HepG2 (cell line): Measurements from ENCODE around the gene PCA3. TPM values are rescaled to one million over a fixed set of nuclear protein-coding genes. Genes with fewer than 3 reads are reported as not detected.

Experiments
- ATAC-seq: fragments of 200-7000 bp; cut with Tn5 transposase; 3 replicates; pipeline ENCODE4 v1.9.1; 2020; ENCODE audit warnings: mild to moderate bottlenecking, moderate library complexity
- BruUV-seq: library from RNA; stranded (reverse); fragments of 400-500 nt; replicated peaks from 2 replicates; lab custom pipeline; 2021; lab: Mats Ljungman, UMichigan
- CTCF ChIA-PET: fragments of 300-600 bp; formaldehyde crosslinking; extraction: SDS; loops from one replicate; lab custom pipeline; 2021; ENCODE audit warnings: low total read pairs, inconsistent platforms, low intra/inter-chr PET ratio; lab: Yijun Ruan, JAX
- POLR2A ChIA-PET: fragments of 350-600 bp; sonication (Branson Sonifier 250); formaldehyde crosslinking; loops from one replicate; lab custom pipeline; 2020; ENCODE audit warnings: antibody characterized with exemption, inconsistent platforms; lab: Yijun Ruan, JAX
- DNase-seq: peaks from one replicate; pipeline ENCODE4 v3.0.0-alpha.2; 2015; ENCODE audit warnings: low spot score
- FAIRE-seq: peaks from 3 replicates; lab custom pipeline; 2011; peaks lifted over from hg19 to GRCh38; lab: Jason Lieb, UNC
- H2AFZ ChIP-seq: one replicate; pipeline ENCODE4 v1.6.1; 2011; ENCODE audit warnings: low read length, inconsistent platforms
- H3K27ac ChIP-seq: fragments of 300-600 bp; 3 replicates; pipeline ENCODE4 v1.8.0; 2011; ENCODE audit warnings: mixed run types, mild to moderate bottlenecking, mixed read lengths, low read length, inconsistent platforms; ENCODE audit not compliant: insufficient read depth; ENCODE audit errors: extremely low read length
- H3K27me3 ChIP-seq, 2 experiments: fragments of 200-600 bp in 1 of 2; 2 replicates in 1 of 2; 3 replicates in 1 of 2; pipeline versions ENCODE4 v1.6.0 to v1.8.0; 2011; ENCODE audit warnings: low read length in 2 of 2, mild to moderate bottlenecking in 2 of 2, moderate library complexity in 2 of 2, inconsistent platforms in 1 of 2; ENCODE audit not compliant: insufficient read depth in 2 of 2, control insufficient read depth in 1 of 2
- H3K36me3 ChIP-seq, 2 experiments: fragments of 200-600 bp in 1 of 2; replicated peaks in 1 of 2; 2 replicates in 1 of 2; 3 replicates in 1 of 2; pipeline versions ENCODE4 v1.5.1 to v1.8.0; 2011; ENCODE audit warnings: low read length in 2 of 2, inconsistent platforms in 1 of 2; ENCODE audit not compliant: insufficient read depth in 2 of 2, control insufficient read depth in 1 of 2
- H3K4me1 ChIP-seq: 2 replicates; pipeline ENCODE4 v1.5.1; 2012; ENCODE audit warnings: low read length, inconsistent platforms; ENCODE audit not compliant: insufficient read depth
- H3K4me2 ChIP-seq: 2 replicates; pipeline ENCODE4 v1.6.0; 2011; ENCODE audit warnings: low read depth, low read length, inconsistent platforms
- H3K4me3 ChIP-seq, 3 experiments: fragments of 200-600 bp in 1 of 3; sonication (generic), shearing (Covaris generic) in 1 of 3; replicated peaks in 1 of 3; 2 replicates each; pipeline ENCODE4 v1.5.1; 2011 to 2016; ENCODE audit warnings: low read length in 3 of 3, inconsistent platforms in 2 of 3, low read depth in 2 of 3, mild to moderate bottlenecking in 2 of 3, control low read depth in 1 of 3, mixed read lengths in 1 of 3; ENCODE audit not compliant: insufficient read depth in 1 of 3
- H3K79me2 ChIP-seq: one replicate; pipeline ENCODE4 v1.6.1; 2011; ENCODE audit warnings: low read length, inconsistent platforms; ENCODE audit not compliant: insufficient read depth
- H3K9ac ChIP-seq: 2 replicates; pipeline ENCODE4 v1.6.0; 2011; ENCODE audit warnings: mild to moderate bottlenecking, low read depth, low read length, inconsistent platforms; ENCODE audit not compliant: insufficient read depth
- H3K9me3 ChIP-seq: 2 replicates; pipeline ENCODE4 v1.5.1; 2012; ENCODE audit warnings: mild to moderate bottlenecking, low read length
- H4K20me1 ChIP-seq: 2 replicates; pipeline ENCODE4 v1.6.0; 2011; ENCODE audit warnings: inconsistent platforms, mild to moderate bottlenecking, low read length, moderate library complexity; ENCODE audit not compliant: insufficient read depth
- BHLHE40 ChIP-seq: IDR thresholded peaks from 2 replicates; pipeline ENCODE4 v1.6.1; 2011; ENCODE audit warnings: low read length, improper control_type of control experiment
- BRCA1 ChIP-seq: sonication (generic); formaldehyde crosslinking; IDR thresholded peaks from 2 replicates; pipeline ENCODE4 v1.4.0; 2020; ENCODE audit warnings: missing genetic modification reagents
- CSRNP2 ChIP-seq: sonication (generic); formaldehyde crosslinking; conservative IDR thresholded peaks from 2 replicates; pipeline ENCODE4 v1.8.0; 2022; ENCODE audit warnings: low read depth, missing genetic modification reagents
- EED ChIP-seq: sonication (generic); formaldehyde crosslinking; IDR thresholded peaks from 2 replicates; pipeline ENCODE4 v1.5.0; 2020; ENCODE audit warnings: mild to moderate bottlenecking, missing genetic modification reagents
- JUND ChIP-seq: sonication (generic); formaldehyde crosslinking; IDR thresholded peaks from 2 replicates; pipeline ENCODE4 v1.8.0; 2022; ENCODE audit warnings: mild to moderate bottlenecking, missing genetic modification reagents
- MBNL3 ChIP-seq: fragments of 250-450 bp; sonication (Bioruptor Pico); conservative IDR thresholded peaks from 2 replicates; pipeline ENCODE4 v1.8.0; 2022; ENCODE audit warnings: mild to moderate bottlenecking, inconsistent platforms
- MED1 ChIP-seq: sonication (generic); formaldehyde crosslinking; IDR thresholded peaks from 2 replicates; pipeline ENCODE4 v1.4.0; 2020; ENCODE audit warnings: missing genetic modification reagents
- PHF8 ChIP-seq: sonication (generic); formaldehyde crosslinking; IDR thresholded peaks from 2 replicates; pipeline ENCODE4 v1.5.0; 2020; ENCODE audit warnings: missing genetic modification reagents
- REL ChIP-seq: sonication (generic); formaldehyde crosslinking; conservative IDR thresholded peaks from 2 replicates; pipeline ENCODE4 v1.8.0; 2022; ENCODE audit warnings: mild to moderate bottlenecking, missing genetic modification reagents, moderate library complexity
- SP140L ChIP-seq: sonication (generic); formaldehyde crosslinking; IDR thresholded peaks from 2 replicates; pipeline ENCODE4 v1.4.0; 2020; ENCODE audit warnings: missing genetic modification reagents, borderline replicate concordance
- TBX2 ChIP-seq: sonication (generic); formaldehyde crosslinking; IDR thresholded peaks from 2 replicates; pipeline ENCODE4 v1.5.0; 2020; ENCODE audit warnings: missing genetic modification reagents, mild to moderate bottlenecking, borderline replicate concordance
- TGIF2 ChIP-seq: IDR thresholded peaks from 2 replicates; pipeline ENCODE4 v1.6.1; 2016; ENCODE audit warnings: control low read depth, missing compliant biosample characterization
- ZNF207 ChIP-seq: fragments of 450-650 bp; IDR thresholded peaks from 2 replicates; pipeline ENCODE4 v1.6.1; 2016; ENCODE audit warnings: antibody characterized with exemption, borderline replicate concordance
- ZNF251 ChIP-seq: sonication (generic); formaldehyde crosslinking; IDR thresholded peaks from 2 replicates; pipeline ENCODE4 v1.9.0; 2021; ENCODE audit warnings: mild to moderate bottlenecking, missing genetic modification reagents
- ZNF607 ChIP-seq: sonication (generic); formaldehyde crosslinking; IDR thresholded peaks from 2 replicates; pipeline ENCODE4 v1.5.1; 2020; ENCODE audit warnings: missing genetic modification reagents, mild to moderate bottlenecking, borderline replicate concordance
- ZNF639 ChIP-seq: conservative IDR thresholded peaks from 2 replicates; pipeline ENCODE4 v1.6.1; 2018; ENCODE audit warnings: missing genetic modification reagents
- ZNF766 ChIP-seq: sonication (generic); formaldehyde crosslinking; IDR thresholded peaks from 2 replicates; pipeline ENCODE4 v1.5.0; 2020; ENCODE audit warnings: missing genetic modification reagents, borderline replicate concordance
- ZNF776 ChIP-seq: sonication (generic); formaldehyde crosslinking; IDR thresholded peaks from 2 replicates; pipeline ENCODE4 v1.4.0; 2020; ENCODE audit warnings: mild to moderate bottlenecking, missing genetic modification reagents
- WGBS: methylation state at CpG from one replicate; pipeline ENCODE4 v1.1.6; 2017; ENCODE audit warnings: low lambda C conversion rate; 5-methylcytosine and 5-hydroxymethylcytosine counted together
- in situ Hi-C: cut with HindIII; loops from 2 replicates; pipeline ENCODE4 v1.10.0; 2017; ENCODE audit warnings: low pct_unique_long_range_greater_than_20kb; ENCODE audit not compliant: extremely low pct_ligation_motif_present
- intact Hi-C: fragments of 100-400 bp; cut with micrococcal nuclease; formaldehyde crosslinking; loops from one replicate; pipeline ENCODE4 v1.10.0; 2022; ENCODE audit not compliant: unreplicated experiment
- polyA plus RNA-seq, 8 experiments: library from polyadenylated mRNA; depleted of rRNA in 3 of 8; stranded (reverse) in 7 of 8; unstranded in 1 of 8; fragments of >200 nt; fragmentation: Illumina TruSeq in 4 of 8; extraction: Trizol in 4 of 8; gene quantifications; 2 replicates each; pipeline versions ENCODE4 v1.2.1 to v1.2.3, GENCODE V29; 2011 to 2016; ENCODE audit warnings: low read depth in 4 of 8, missing spikeins in 1 of 8, mixed read lengths in 1 of 8; ENCODE audit not compliant: insufficient read depth in 1 of 8
- total RNA-seq, 5 experiments: library from RNA; depleted of rRNA; stranded (reverse); fragments of >200 nt; fragmentation: Illumina TruSeq; extraction: Trizol; gene quantifications; 2 replicates each; pipeline ENCODE4 v1.2.3, GENCODE V29; 2016; ENCODE audit warnings: low read depth in 1 of 5

PCA3 gene
- total and polyA plus RNA-seq, 2 of the 13 experiments (the other 11 are each of a cell fraction or from before 2014, with no cell fraction given): not detected

GRCh38 chr9:76799473-76799872 lies 35.2 kb downstream of the PCA3 start:
- in situ Hi-C loops: no loop called here

More at GRCh38 chr9:76799473-76799872, 35.2 kb downstream of the PCA3 start:
- no peaks in the 10 kb centered on the region for H3K4me1 ChIP-seq
- POLR2A ChIA-PET: no interaction called here
- no peak overlapping the region for H2AFZ ChIP-seq
- TF ChIP-seq ZNF207 (no peak), SP140L (no peak), EED (CRISPR knock-in tag) (no peak), BRCA1 (CRISPR knock-in tag) (no peak), ZNF251 (CRISPR knock-in tag) (no peak), ZNF639 (CRISPR knock-in tag) (no peak), TBX2 (CRISPR knock-in tag) (no peak), ZNF607 (CRISPR knock-in tag) (no peak), CSRNP2 (CRISPR knock-in tag) (no peak), TGIF2 (CRISPR knock-in tag) (no peak), ZNF776 (CRISPR knock-in tag) (no peak), REL (CRISPR knock-in tag) (no peak), JUND (CRISPR knock-in tag) (no peak), ZNF766 (no peak), MED1 (CRISPR knock-in tag) (no peak), BHLHE40 (no peak), MBNL3 (CRISPR knock-in tag) (no peak), PHF8 (CRISPR knock-in tag) (no peak)
- H3K4me3 ChIP-seq: no peak overlapping the region
- no TSS peak for BruUV-seq
- no peaks in the 10 kb centered on the region for H4K20me1 ChIP-seq
- H3K9me3 ChIP-seq: no peaks in the 10 kb centered on the region
- ATAC-seq (no peak), DNase-seq (no peak), FAIRE-seq (no peak)
- CTCF ChIA-PET: no interaction called here
- no peak overlapping the region for H3K9ac ChIP-seq
- H3K27me3 ChIP-seq: peaks cover 0 to 24% of the 10 kb centered on the region in 2 experiments; a peak in 3 of 5 replicates
- H3K27ac ChIP-seq: no peak overlapping the region
- intact Hi-C loops: no loop called here
- no peaks in the 10 kb centered on the region for H3K36me3 ChIP-seq
- H3K79me2 ChIP-seq: no peaks in the 10 kb centered on the region
- no peak overlapping the region for H3K4me2 ChIP-seq
- WGBS: 0% methylated on average over 1 of the region's 1 CpG
